ENCODE results near the gene OTX1.

OTX1 gene

GRCh38 chr2:63041592-63041991 lies 9.0 kb upstream of the OTX1 start:
- TF ChIP-seq EZH2phosphoT487 (IDR thresholded peaks at IDR 0.05; ENCODE audit: borderline replicate concordance) (no peak), CTCF (conservative IDR thresholded peaks at IDR 0.05; ENCODE audit: low read length) (no peak)
- no peaks in the 10 kb centered on the region for H3K4me1 ChIP-seq (ENCODE audit: insufficient read depth, low read length, poor library complexity, severe bottlenecking)
- H2AFZ ChIP-seq (ENCODE audit: low read length) = no peak overlapping the region
- H3K36me3 ChIP-seq (ENCODE audit: insufficient read depth, low read length) = no peaks in the 10 kb centered on the region
- no peak overlapping the region for H3K4me3 ChIP-seq (ENCODE audit: low read length, poor library complexity, severe bottlenecking)
- no peak overlapping the region for H3K9ac ChIP-seq (ENCODE audit: low read depth, low read length, poor library complexity, severe bottlenecking)
- H3K27me3 ChIP-seq (ENCODE audit: insufficient read depth, low read length, poor library complexity, severe bottlenecking) = no peaks in the 10 kb centered on the region
- H3F3A ChIP-seq (ENCODE audit: low read depth) = no peaks in the 10 kb centered on the region
- no peak overlapping the region for H3K4me2 ChIP-seq (ENCODE audit: low read depth, low read length, poor library complexity, severe bottlenecking)
- H3K79me2 ChIP-seq (ENCODE audit: insufficient read depth, low read length) = no peaks in the 10 kb centered on the region
- no peaks in the 10 kb centered on the region for H3K9me2 ChIP-seq (replicated peaks; ENCODE audit: low read depth, low read length)
- no peaks in the 10 kb centered on the region for H4K20me1 ChIP-seq (ENCODE audit: insufficient read depth, low read length, poor library complexity, severe bottlenecking)
- no peaks in the 10 kb centered on the region for H3K9me3 ChIP-seq (ENCODE audit: insufficient read depth, low read depth, low read length)

DNA sequence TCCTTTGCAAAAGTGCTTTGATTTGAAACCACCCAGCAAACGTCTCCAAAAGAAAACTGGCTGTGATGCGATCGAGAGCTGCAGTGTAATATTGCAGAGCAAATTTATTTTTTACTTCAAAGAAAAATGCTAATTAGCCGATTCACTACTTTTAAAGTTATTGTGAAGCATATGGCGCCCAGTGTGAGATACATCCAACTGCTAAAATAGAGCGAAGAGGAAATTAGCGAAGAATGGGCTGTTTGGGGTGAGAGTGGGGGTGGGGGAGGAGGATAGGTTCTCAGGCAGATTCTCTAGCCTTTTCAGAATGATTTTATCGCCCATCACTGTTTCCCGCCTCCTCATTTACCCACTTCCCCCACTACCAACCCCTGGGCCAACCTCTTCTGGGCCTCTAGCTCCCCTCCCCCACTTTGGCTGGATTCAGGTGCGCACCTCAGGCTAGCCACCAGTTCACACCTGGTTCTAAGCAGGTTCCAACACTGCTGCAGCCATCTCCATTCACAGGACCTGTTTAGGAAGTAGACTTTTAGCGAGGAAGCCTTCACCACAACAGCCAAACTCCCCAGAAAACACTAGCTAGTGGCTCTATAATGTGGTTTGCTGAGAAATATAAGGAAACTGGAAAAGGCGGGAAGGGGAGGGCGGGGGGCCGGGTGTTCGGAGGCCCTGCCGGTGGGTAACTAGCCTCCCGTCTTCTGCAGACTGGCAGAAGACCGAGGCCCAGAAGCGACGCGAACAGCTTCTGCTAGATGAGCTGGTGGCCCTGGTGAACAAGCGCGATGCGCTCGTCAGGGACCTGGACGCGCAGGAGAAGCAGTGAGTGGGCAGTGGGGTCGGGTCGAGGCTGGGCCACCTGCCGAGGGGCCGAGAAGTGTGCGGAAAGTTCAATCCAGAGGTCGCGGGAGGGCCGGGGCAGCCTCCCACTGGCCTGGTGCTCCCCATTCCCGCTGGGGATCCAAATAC lies 6.0 kb upstream of the OTX1 start:
- no peak overlapping the region for H3K4me2 ChIP-seq (ENCODE audit: low read depth, low read length, poor library complexity, severe bottlenecking)
- no peaks in the 10 kb centered on the region for H3K9me3 ChIP-seq (ENCODE audit: insufficient read depth, low read depth, low read length)
- no peak for TF ChIP-seq CTCF (conservative IDR thresholded peaks at IDR 0.05; ENCODE audit: low read length)
- TF ChIP-seq EZH2phosphoT487 (IDR thresholded peaks at IDR 0.05; ENCODE audit: borderline replicate concordance) = no peak
- no peaks in the 10 kb centered on the region for H3K36me3 ChIP-seq (ENCODE audit: insufficient read depth, low read length)
- no peaks in the 10 kb centered on the region for H3K4me1 ChIP-seq (ENCODE audit: insufficient read depth, low read length, poor library complexity, severe bottlenecking)
- no peak overlapping the region for H3K4me3 ChIP-seq (ENCODE audit: low read length, poor library complexity, severe bottlenecking)
- H2AFZ ChIP-seq (ENCODE audit: low read length) = no peak overlapping the region
- H4K20me1 ChIP-seq (ENCODE audit: insufficient read depth, low read length, poor library complexity, severe bottlenecking) = no peaks in the 10 kb centered on the region
- no peaks in the 10 kb centered on the region for H3K27me3 ChIP-seq (ENCODE audit: insufficient read depth, low read length, poor library complexity, severe bottlenecking)
- no peak overlapping the region for H3K9ac ChIP-seq (ENCODE audit: low read depth, low read length, poor library complexity, severe bottlenecking)
- no peaks in the 10 kb centered on the region for H3K79me2 ChIP-seq (ENCODE audit: insufficient read depth, low read length)
- H3F3A ChIP-seq (ENCODE audit: low read depth) = no peaks in the 10 kb centered on the region
- no peaks in the 10 kb centered on the region for H3K9me2 ChIP-seq (replicated peaks; ENCODE audit: low read depth, low read length)

- Histone ChIP-seq H4K20me1 (ENCODE audit: insufficient read depth, low read length, poor library complexity, severe bottlenecking) (no peaks in the 10 kb centered on the region), H3K9me3 (ENCODE audit: insufficient read depth, low read depth, low read length) (no peaks in the 10 kb centered on the region), H3K9ac (ENCODE audit: low read depth, low read length, poor library complexity, severe bottlenecking) (no peak overlapping the region), H3K36me3 (ENCODE audit: insufficient read depth, low read length) (no peaks in the 10 kb centered on the region), H3K4me1 (ENCODE audit: insufficient read depth, low read length, poor library complexity, severe bottlenecking) (no peaks in the 10 kb centered on the region), H3F3A (ENCODE audit: low read depth) (no peaks in the 10 kb centered on the region), H3K9me2 (replicated peaks; ENCODE audit: low read depth, low read length) (no peaks in the 10 kb centered on the region), H2AFZ (ENCODE audit: low read length) (no peak overlapping the region), H3K4me2 (ENCODE audit: low read depth, low read length, poor library complexity, severe bottlenecking) (no peak overlapping the region), H3K4me3 (ENCODE audit: low read length, poor library complexity, severe bottlenecking) (no peak overlapping the region), H3K79me2 (ENCODE audit: insufficient read depth, low read length) (peaks cover 8% of the 10 kb centered on the region; the same call in 1 of the 2 replicates), H3K27me3 (ENCODE audit: insufficient read depth, low read length, poor library complexity, severe bottlenecking) (no peaks in the 10 kb centered on the region)
- TF ChIP-seq CTCF (conservative IDR thresholded peaks at IDR 0.05; ENCODE audit: low read length) (no peak), EZH2phosphoT487 (IDR thresholded peaks at IDR 0.05; ENCODE audit: borderline replicate concordance) (no peak)
Measured at GRCh38 chr2:63046552-63046951, 4.1 kb upstream of the OTX1 start.

Data from Loucy (cell line).